ENCODE data around the gene FANCD2. TPM values are rescaled to one million over a fixed set of nuclear protein-coding genes. Genes with fewer than 3 reads are reported as not detected.

Gene FANCD2
- total RNA-seq, 3 donors from 2014 or later: 3.8 to 12.9 (median 5.4) TPM

DNA sequence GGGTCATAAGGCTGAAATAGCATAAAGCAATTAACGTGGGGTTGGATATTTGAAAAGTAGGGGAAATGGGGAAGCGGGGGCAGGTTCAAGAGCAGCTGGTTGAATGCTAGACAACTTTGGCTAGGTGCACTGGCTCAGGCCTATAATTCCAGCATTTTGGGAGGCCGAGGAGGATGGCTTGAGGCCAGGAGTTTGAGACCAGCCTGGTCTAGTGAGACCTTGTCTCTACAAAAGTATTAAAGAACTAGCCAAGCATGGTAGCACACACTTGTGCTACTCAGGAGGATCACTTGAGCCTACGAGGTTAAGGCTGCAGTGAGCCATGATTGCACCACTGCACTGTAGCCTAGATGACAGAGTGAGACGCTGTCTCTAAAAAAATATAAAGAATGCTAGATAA lies 6.9 kb upstream of the FANCD2 start:
- Histone ChIP-seq H3K9me3 (no peaks in the 10 kb centered on the region), H3K4me1 (ENCODE audit: low read depth) (no peaks in the 10 kb centered on the region), H3K4me3 (no peak overlapping the region), H3K36me3 (ENCODE audit: low read depth) (no peaks in the 10 kb centered on the region)
- intact Hi-C loops (cut with DNase I, micrococcal nuclease): no loop called here
- DNase-seq (no peak), ATAC-seq (no peak)
- TF ChIP-seq, protein P1, sequence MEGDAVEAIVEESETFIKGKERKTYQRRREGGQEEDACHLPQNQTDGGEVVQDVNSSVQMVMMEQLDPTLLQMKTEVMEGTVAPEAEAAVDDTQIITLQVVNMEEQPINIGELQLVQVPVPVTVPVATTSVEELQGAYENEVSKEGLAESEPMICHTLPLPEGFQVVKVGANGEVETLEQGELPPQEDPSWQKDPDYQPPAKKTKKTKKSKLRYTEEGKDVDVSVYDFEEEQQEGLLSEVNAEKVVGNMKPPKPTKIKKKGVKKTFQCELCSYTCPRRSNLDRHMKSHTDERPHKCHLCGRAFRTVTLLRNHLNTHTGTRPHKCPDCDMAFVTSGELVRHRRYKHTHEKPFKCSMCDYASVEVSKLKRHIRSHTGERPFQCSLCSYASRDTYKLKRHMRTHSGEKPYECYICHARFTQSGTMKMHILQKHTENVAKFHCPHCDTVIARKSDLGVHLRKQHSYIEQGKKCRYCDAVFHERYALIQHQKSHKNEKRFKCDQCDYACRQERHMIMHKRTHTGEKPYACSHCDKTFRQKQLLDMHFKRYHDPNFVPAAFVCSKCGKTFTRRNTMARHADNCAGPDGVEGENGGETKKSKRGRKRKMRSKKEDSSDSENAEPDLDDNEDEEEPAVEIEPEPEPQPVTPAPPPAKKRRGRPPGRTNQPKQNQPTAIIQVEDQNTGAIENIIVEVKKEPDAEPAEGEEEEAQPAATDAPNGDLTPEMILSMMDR (IDR thresholded peaks at IDR 0.05): no peak

DNA sequence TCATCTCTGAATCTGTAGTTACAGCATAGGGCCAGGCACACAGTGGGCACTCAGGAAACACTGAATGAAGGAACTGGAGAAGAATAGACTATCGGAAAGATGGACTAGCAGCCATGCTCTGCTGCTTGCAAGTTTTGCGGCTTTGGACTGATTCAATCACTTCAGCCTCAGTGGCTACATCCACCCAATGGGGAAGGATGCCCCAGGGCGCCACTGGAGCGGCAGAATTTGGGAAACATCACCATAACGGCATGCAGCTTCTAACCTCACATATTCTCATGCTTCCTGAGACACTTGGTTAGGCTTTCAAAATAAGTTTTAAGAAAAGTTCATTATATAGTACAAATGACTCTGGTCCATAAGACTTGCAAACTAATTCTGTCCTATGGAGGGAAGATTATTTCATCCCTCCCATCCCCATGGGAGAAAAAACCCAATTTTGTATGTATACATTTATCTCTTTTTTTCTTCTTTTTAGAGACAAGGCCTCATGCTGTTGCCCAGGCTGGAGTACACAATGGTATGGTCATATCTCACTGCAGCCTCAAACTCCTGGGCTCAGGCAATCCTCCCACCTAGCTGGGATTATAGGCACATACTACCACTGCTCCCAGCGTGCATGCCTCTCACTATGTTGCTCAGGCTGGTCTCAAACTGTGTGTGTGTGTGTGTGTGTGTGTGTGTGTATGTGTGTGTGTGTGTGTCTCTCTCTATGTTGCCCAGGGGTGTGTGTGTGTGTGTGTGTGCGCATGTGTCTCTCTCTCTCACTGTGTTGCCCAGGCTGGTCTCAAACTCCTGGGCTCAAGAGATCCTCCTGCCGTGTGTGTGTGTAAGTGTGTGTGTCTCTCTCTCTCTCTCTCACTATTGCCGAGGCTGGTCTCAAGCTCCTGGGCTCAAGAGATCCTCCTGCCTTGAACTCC lies 4.1 kb upstream of the FANCD2 start:
- Histone ChIP-seq H3K36me3 (ENCODE audit: low read depth) (no peaks in the 10 kb centered on the region), H3K9me3 (no peaks in the 10 kb centered on the region), H3K4me1 (ENCODE audit: low read depth) (peaks cover 17% of the 10 kb centered on the region), H3K4me3 (no peak overlapping the region)
- TF ChIP-seq, protein P1 (IDR thresholded peaks at IDR 0.05): no peak
- no peak for DNase-seq
- intact Hi-C loops (cut with DNase I, micrococcal nuclease): no loop called here
- no peak for ATAC-seq

DNA sequence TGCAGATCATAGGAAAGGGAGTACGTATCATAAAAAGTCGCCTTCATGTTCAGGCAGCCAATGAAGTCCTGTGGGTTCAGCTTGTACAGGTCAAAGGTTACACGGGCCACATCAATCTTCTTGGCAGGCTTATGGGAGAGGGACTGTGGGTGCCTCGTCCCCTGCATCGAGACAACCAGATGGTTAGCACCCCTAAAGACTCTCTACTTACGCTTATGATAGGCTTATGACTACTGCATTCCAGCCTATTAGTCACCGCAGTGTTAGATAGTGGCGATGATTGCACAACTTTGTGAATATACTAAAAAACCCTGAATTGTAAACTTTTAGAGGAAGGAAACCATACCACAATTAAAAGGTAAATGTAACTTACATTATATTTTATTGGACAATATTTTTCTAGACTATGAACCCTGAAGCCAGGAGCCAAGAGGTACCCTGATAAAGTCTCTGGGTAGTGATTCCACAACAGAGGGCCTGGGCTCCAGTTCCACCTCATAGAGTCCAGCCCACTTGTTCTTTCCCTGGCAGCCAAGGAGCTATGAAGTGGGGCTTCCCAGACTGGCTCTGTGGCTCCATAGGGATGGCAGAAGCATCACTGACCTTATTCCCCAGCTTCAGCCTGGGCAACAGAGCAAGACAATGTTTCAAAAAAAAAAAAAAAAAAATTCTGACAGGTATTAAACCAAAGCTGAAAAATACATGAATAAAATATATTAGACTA lies 2.5 kb upstream of the FANCD2 start:
- ATAC-seq (no peak), DNase-seq (no peak)
- intact Hi-C loops (cut with DNase I, micrococcal nuclease): no loop called here
- no peaks in the 10 kb centered on the region for H3K36me3 ChIP-seq (ENCODE audit: low read depth)
- H3K4me3 ChIP-seq: no peak overlapping the region
- H3K9me3 ChIP-seq: no peaks in the 10 kb centered on the region
- H3K4me1 ChIP-seq (ENCODE audit: low read depth): peaks cover 21% of the 10 kb centered on the region
- TF ChIP-seq, protein P1 (IDR thresholded peaks at IDR 0.05): no peak

DNA sequence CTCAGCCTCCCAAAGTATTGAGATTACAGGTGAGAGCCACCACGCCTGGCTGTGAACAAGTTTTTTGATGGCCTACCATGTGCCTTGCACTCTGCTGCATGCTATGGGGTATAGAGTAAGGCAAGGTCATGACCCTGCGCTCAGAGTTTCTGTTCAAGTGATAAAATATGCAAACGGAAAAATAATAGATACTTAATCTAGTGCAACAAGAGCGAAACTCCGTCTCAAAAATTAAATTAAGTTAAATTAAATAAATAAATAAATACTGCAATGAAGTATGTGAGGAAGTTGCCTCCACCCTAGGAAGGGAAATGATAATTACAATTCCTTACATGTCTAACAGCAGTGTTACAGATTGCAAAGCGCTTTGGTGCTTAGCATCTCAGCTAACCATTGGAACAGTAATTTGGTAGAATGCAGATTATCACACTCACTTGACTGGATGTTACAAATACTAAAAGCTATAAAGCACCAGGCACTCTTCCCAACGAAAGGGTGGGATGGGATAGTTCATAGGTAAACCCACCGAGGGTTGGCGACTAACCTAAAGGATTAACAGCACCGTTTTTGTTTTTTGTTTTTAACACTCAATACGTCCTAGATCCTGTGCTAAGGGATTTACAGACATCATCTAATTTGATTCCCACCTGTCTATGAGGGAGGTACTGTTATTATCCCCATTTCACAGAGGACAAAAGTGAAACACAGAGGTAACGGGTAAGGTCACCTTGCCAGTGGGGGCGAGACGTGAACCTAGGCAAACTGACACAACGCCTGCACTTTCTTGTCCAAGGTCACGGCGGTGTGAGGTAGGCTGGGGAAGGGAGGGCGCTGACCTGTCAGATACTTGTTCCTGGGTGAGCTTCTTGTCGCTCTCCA lies 793 bp upstream of the FANCD2 start:
- DNase-seq (no peak), ATAC-seq (peak; percentile 52)
- H3K4me3 ChIP-seq: peak overlapping the region; percentile 66
- intact Hi-C loops (cut with DNase I, micrococcal nuclease): no loop called here
- no peaks in the 10 kb centered on the region for H3K36me3 ChIP-seq (ENCODE audit: low read depth)
- TF ChIP-seq, protein P1 (IDR thresholded peaks at IDR 0.05): no peak
- peaks cover 21% of the 10 kb centered on the region for H3K4me1 ChIP-seq (ENCODE audit: low read depth)
- H3K9me3 ChIP-seq: no peaks in the 10 kb centered on the region

DNA sequence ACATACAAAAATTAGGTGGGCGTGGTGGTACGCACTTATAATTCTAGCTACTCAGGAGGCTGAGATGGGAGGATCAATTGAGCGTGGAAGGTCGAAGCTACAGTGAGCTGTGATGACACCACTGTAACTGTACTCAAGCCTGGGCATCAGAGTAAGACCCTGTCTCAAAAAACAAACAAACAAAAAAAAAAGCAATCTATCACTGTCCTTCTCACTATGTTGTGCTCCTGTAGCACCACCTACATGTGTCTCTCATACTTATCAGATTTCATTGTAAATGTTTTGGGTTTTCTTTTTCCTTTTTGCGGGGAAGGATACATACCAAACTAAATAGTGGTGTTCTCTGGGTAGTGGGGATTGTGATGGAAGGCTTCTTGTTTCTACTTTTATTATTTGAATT lies 14.8 kb downstream of the FANCD2 start:
- intact Hi-C loops (cut with DNase I, micrococcal nuclease): no loop called here
- Histone ChIP-seq H3K4me3 (no peak overlapping the region), H3K4me1 (ENCODE audit: low read depth) (no peaks in the 10 kb centered on the region), H3K36me3 (ENCODE audit: low read depth) (no peaks in the 10 kb centered on the region), H3K9me3 (no peaks in the 10 kb centered on the region)
- DNase-seq: no peak
- TF ChIP-seq, protein P1 (IDR thresholded peaks at IDR 0.05): no peak
- no peak for ATAC-seq

Data from mucosa of descending colon (tissue), 3 donors.